ENCODE data around the gene LSM3. TPM values are rescaled to one million over a fixed set of nuclear protein-coding genes. Genes with fewer than 3 reads are reported as not detected.
A peak's percentile ranks its signal among the peaks of the same experiment; 100 is the strongest.

Gene LSM3
- total and polyA plus RNA-seq, 9 of the 15 experiments (the other 6 are each of a cell fraction or from before 2014, with no cell fraction given) = 33.8 to 203 (median 61.2) TPM

GRCh38 chr3:14178247-14179113 is at the start of gene LSM3, which contains the start of gene XPC (continued):
- TF ChIP-seq SMAD1 (IDR thresholded peaks at IDR 0.05; ENCODE audit: low read depth, low read length, partially characterized antibody) (peak; percentile 80), CHD1 (IDR thresholded peaks at IDR 0.05; ENCODE audit: low read length) (peak; percentile 80), FUS (optimal IDR thresholded peaks at IDR 0.05; ENCODE audit: low read depth, low read length) (no peak), ZNF79 (CRISPR knock-in tag; IDR thresholded peaks at IDR 0.05; ENCODE audit: low read depth) (no peak), ZNF507 (tag; conservative IDR thresholded peaks at IDR 0.05) (no peak), THRAP3 (IDR thresholded peaks at IDR 0.05; ENCODE audit: borderline replicate concordance) (no peak), SMAD2 (IDR thresholded peaks at IDR 0.05; ENCODE audit: low read depth, low read length) (no peak), VEZF1 (CRISPR knock-in tag; IDR thresholded peaks at IDR 0.05) (peak; percentile 54), BDP1 (IDR thresholded peaks at IDR 0.05; ENCODE audit: insufficient read depth, insufficient read length) (no peak), ZNF197 (CRISPR knock-in tag; IDR thresholded peaks at IDR 0.05; ENCODE audit: low read depth) (no peak), SMARCB1 (IDR thresholded peaks at IDR 0.05; ENCODE audit: insufficient read length, low read depth) (peak; percentile 63), ZNF740 (CRISPR knock-in tag; IDR thresholded peaks at IDR 0.05) (no peak), ZNF740 (tag; IDR thresholded peaks at IDR 0.05) (no peak), ZNF512 (tag; IDR thresholded peaks at IDR 0.05) (no peak), ZC3H8 (IDR thresholded peaks at IDR 0.05) (no peak), HNRNPK (IDR thresholded peaks at IDR 0.05; ENCODE audit: low read depth, low read length, poor library complexity, severe bottlenecking) (no peak), ZNF354B (CRISPR knock-in tag; IDR thresholded peaks at IDR 0.05) (0 out of 2 replicates have a peak, but pooled peaks have one; percentile 4), ID3 (CRISPR knock-in tag; IDR thresholded peaks at IDR 0.05) (no peak), ID3 (tag; IDR thresholded peaks at IDR 0.05) (peak; percentile 43; the same call in 1 of the 2 replicates), HNRNPL (IDR thresholded peaks at IDR 0.05; ENCODE audit: low read depth, low read length) (0 out of 2 replicates have a peak, but pooled peaks have one; percentile 59)

All from K562 (cell line).